Mammary epithelial cell (primary cell): ENCODE data around the gene SH3GLB2.

Source experiments
- EZH2 ChIP-seq: IDR thresholded peaks from 2 replicates; pipeline ENCODE4 v1.6.1; 2012; ENCODE audit warnings: low read length, inconsistent platforms, borderline replicate concordance
- TF ChIP-seq, protein P1 (sequence below), 2 donors: IDR thresholded peaks in 1 of 2; conservative IDR thresholded peaks in 1 of 2; 2 replicates each; pipeline ENCODE4 v1.5.1; 2011 to 2012; ENCODE audit warnings: inconsistent platforms in 2 of 2, low read length in 2 of 2, mild to moderate bottlenecking in 2 of 2, control low read depth in 1 of 2, low read depth in 1 of 2; ENCODE audit not compliant: insufficient read depth in 1 of 2; ENCODE audit errors: extremely low read depth in 1 of 2

DNA sequence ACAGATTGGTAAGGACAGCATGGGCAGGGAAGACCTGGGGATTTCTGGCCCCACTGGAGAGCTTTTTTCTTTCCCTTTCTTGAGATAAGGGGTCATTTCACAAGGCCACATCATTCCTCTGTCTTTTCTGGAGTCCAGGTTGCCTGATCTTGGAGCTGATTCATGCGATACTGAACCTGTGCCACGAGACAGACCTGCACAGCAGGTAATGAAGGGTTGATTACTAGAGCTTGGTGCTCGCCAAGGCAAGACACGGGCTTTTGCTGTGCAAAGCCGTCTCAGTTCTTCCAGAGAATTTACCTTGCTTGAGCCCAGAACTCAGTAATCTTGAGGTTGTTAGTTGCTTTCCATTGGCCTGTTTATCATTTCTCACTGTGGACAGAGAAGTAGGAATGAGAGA, 41.5 kb downstream of the SH3GLB2 start:
- TF ChIP-seq, protein P1, sequence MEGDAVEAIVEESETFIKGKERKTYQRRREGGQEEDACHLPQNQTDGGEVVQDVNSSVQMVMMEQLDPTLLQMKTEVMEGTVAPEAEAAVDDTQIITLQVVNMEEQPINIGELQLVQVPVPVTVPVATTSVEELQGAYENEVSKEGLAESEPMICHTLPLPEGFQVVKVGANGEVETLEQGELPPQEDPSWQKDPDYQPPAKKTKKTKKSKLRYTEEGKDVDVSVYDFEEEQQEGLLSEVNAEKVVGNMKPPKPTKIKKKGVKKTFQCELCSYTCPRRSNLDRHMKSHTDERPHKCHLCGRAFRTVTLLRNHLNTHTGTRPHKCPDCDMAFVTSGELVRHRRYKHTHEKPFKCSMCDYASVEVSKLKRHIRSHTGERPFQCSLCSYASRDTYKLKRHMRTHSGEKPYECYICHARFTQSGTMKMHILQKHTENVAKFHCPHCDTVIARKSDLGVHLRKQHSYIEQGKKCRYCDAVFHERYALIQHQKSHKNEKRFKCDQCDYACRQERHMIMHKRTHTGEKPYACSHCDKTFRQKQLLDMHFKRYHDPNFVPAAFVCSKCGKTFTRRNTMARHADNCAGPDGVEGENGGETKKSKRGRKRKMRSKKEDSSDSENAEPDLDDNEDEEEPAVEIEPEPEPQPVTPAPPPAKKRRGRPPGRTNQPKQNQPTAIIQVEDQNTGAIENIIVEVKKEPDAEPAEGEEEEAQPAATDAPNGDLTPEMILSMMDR (conservative IDR thresholded peaks at IDR 0.05 in 1 of 2, IDR thresholded peaks at IDR 0.05 in 1 of 2; ENCODE audit: extremely low read depth in 1 of 2, insufficient read depth in 1 of 2, low read depth in 1 of 2, low read length in 2 of 2) = no peak
- no peak for TF ChIP-seq EZH2
